Stimulated activated CD4-positive, alpha-beta T cell treated with anti-CD3 and anti-CD28 coated beads, Interleukin-1b, Interleukin-23, amount 100 ng/mL, for 24 hours (primary cell): ENCODE data around the gene SCYL3.
"Not testable (repeated sequence)": the region's sequence is repeated elsewhere in the genome, so short reads cannot be mapped to it uniquely, and the experiment has no call there.

Source experiments
- DNase-seq, 4 experiments: peaks; one replicate each; pipeline ENCODE4 v3.0.0-alpha.2; 2020; ENCODE audit warnings: low read depth in 4 of 4, low spot score in 1 of 4

The SCYL3 gene

DNA sequence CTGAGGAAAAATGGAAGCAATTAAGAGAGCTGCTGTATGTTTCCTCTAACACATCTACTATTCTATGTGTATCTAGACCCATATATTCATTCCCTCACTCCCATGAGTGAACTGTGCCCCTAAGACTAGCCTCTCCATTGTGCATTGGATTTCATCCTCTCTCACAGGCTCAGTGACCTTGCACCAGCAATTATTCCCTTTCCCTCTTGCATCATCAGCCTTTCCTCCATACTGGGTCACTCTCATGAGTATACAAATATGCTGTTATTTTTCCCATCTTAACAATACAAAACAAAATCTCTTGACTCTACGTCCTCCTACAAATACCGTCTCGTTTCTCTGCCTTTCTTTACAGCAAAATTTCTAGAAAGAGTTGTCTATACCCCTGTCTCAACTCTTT lies 69.5 kb downstream of the SCYL3 start:
- DNase-seq, result no peak

DNA sequence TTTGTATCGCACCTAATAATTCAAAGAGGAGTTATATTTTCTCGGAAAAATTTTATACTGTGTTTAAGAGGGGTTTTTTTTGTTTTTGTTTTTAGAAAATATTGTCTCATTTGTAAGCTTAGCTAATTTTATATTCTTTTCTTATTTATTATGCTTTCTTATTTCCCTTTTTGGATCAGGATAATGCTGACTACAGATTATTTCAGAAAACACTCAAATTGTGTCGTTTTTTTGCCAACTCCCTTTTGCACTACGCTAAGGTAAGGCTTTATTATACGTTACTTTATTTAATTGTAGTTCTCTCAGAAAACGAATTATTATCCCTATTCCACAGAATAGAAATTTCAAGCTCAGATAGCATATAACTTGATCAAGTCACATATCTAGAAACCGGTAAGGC lies 72.2 kb downstream of the SCYL3 start:
- DNase-seq, result no peak

DNA sequence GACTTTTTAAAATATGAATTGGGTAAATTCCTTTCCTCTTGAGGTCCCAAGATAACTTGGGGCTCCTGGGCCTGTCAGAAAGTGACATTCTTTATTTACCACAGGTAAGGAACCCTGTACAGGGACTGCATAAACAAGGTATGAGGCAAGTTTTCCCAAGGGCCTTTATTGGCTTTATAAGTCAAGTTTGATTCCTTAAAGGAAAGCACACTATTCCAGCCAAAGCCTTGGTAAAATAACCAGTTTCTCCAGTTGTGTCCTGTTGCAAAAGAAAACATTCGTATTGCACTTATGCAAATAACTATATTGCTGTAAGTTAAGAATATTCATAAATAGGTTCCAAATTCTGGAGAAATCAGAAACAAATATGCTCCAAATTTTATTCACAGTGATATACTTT lies 77.1 kb downstream of the SCYL3 start:
- DNase-seq, result no peak

DNA sequence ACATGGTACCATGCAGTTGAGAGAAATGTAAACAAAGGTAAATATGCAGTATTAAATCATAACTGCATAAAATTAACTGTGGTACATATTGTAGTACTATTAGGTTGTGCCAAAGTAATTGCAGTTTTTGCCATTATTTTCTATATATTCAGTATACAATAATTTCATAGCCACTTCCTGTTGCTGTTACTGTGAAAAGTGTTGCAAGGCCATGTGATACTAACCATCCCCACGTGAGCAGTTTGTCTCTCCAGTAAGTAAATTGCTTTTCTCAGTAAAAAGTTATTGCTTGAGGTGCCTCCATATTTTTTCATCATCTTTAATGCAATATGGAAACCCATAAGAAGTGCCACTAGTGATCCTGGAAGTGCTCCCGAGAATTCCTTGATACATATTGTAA lies 79.4 kb downstream of the SCYL3 start:
- no peak for DNase-seq

DNA sequence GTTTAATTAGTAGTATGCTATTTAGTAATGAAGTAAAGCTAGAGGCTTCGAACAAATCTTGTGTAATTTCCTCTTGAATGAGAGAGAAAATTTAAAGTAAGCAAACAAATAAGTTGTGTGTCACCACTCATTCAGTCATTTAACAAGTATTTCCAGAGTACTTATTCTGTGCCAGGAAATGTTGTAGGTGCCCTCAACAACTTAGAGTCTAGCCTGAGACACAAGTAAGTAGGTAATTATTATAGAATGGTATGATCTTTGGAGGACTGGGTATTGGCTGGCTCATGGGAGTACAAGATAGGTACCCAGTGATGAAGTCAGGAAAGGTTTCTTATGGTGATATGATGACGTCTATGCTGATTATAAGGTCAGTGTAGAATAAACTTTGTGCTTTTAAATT lies 81.6 kb downstream of the SCYL3 start:
- DNase-seq, result no peak

DNA sequence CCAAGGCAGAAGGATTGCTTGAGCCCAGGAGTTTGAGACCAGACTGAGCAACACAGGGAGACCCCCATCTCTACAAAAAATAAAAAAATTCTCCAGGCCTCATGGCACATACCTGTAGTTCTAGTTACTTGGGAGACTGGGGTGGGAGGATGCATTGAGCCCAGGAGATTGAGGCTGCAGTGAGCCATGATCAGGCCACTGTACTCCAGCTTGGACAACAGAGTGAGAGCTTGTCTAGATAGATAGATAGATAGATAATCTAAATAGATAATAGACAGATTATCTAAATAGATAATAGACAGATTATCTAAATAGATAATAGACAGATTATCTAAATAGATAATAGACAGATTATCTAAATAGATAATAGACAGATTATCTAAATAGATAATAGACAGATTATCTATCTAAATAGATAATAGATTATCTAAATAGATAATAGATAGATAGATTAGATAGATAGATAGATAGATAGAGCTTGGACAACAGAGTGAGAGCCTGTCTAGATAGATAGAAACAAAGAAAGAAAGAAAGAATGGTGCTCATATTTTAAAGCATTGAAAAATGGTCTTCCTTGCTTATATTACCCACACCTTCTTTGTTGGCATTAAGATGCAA lies 82.2 kb downstream of the SCYL3 start:
- not testable (repeated sequence) for DNase-seq

DNA sequence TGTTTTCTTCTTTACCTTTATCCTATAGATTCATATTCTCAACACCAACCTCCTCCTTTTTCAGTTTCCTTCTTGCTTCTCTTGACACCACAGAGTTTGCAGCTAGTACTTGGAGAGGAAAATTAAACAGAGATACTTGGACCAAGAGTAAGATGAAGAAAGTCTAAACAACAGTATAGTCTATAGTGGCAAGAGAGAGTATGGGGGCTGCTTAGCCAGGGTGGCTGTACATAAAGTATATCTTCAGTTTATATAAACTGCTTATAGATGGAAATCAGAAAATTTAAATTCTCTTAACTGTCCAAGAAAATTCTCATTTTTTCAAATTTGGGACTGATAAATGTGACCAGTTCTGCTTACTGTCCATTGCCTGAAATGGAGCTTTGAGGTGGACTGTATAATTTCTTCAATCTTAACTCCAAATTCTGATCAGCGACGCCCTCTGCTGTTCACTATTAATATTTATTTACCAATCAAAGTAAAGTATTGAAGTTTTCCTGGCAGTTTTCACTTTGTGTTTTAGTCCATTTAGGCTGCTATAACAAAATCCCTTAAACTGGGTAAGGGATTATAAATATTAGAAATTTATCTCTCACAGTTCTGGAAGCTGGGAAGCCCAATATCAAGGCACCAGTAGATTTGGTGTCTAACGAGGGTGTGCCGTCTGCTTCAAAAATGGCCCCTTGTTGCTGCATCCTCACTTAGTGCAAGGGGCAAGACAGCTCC lies 84.2 kb downstream of the SCYL3 start:
- no peak for DNase-seq

DNA sequence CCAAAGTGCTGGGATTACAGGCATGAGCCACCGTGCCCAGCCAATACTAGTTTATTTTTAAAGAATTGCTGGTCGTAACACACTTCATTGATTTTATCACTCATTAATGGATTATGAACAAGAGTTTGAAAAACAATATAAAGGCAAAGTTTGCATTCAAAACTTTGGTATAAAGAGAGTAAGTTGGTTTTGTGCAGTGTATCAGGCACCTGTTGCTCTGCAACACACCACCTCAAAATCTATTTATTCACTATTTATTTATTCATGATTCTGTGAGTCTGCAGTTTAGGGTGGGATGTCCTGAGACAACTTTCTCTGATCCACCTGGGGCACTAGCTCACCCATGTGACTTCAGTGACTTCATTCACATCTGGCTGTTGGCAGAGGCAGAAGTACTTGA lies 88.8 kb downstream of the SCYL3 start:
- no peak for DNase-seq

DNA sequence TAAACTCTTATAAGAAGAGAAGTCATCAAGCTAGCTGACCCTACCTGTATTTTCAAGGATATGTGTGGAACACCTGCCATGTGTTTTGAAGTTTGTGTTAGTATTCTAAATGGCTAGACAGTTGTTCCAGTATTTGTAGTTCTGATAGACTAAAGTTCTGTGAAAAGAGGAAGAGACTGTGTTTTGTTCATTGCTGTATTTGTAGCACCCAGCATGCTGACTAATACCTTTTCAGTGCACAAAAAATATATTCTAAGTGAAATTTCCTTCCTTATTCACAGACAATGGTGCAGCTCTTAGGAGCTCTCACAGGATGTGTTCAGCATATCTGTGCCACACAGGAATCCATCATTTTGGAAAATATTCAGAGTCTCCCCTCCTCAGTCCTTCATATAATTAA lies 90.8 kb downstream of the SCYL3 start:
- DNase-seq, result no peak
